A673 (cell line): Measurements from ENCODE around the gene DENND11. TPM values are rescaled to one million over a fixed set of nuclear protein-coding genes. Genes with fewer than 3 reads are reported as not detected.

Experiments
- BruUV-seq: library from RNA; stranded (reverse); fragments of 400-500 nt; replicated peaks from 2 replicates; lab custom pipeline; 2021; lab: Mats Ljungman, UMichigan
- CTCF ChIA-PET: fragments of 300-600 bp; sonication (Branson Sonifier 250); formaldehyde crosslinking; loops from one replicate; lab custom pipeline; 2022; ENCODE audit warnings: antibody characterized with exemption; lab: Charles Lee
- POLR2A ChIA-PET: fragments of 300-600 bp; sonication (Branson Sonifier 250); formaldehyde crosslinking; loops from one replicate; lab custom pipeline; 2022; ENCODE audit warnings: antibody characterized with exemption; ENCODE audit not compliant: low non-redundant PET; lab: Charles Lee
- DNase-seq: peaks from one replicate; pipeline ENCODE4 v3.0.0-alpha.2; 2015; ENCODE audit warnings: low spot score
- H3K27ac ChIP-seq: fragments of 200-600 bp; sonication (generic); 2 replicates; pipeline ENCODE4 v1.5.1; 2016; ENCODE audit warnings: mixed run types, low read depth, mild to moderate bottlenecking, mixed read lengths, antibody characterized with exemption, low read length; ENCODE audit not compliant: poor library complexity, severe bottlenecking
- H3K27me3 ChIP-seq: fragments of 200-600 bp; sonication (generic); replicated peaks from 2 replicates; pipeline ENCODE4 v1.6.1; 2017; ENCODE audit warnings: mixed run types, low read depth, mild to moderate bottlenecking, mixed read lengths, antibody characterized with exemption, low read length; ENCODE audit not compliant: insufficient read depth, poor library complexity
- H3K36me3 ChIP-seq: fragments of 200-600 bp; sonication (generic); 2 replicates; pipeline ENCODE4 v1.6.1; 2016; ENCODE audit warnings: mixed run types, mild to moderate bottlenecking, mixed read lengths, antibody characterized with exemption, low read length; ENCODE audit not compliant: insufficient read depth, poor library complexity, severe bottlenecking
- H3K4me1 ChIP-seq: fragments of 200-600 bp; sonication (generic); 2 replicates; pipeline ENCODE4 v1.6.1; 2017; ENCODE audit warnings: mixed run types, mild to moderate bottlenecking, mixed read lengths, antibody characterized with exemption, low read length; ENCODE audit not compliant: insufficient read depth, poor library complexity, severe bottlenecking
- H3K4me3 ChIP-seq: fragments of 200-600 bp; sonication (generic); 2 replicates; pipeline ENCODE4 v1.5.1; 2016; ENCODE audit warnings: low read depth, mixed run types, mild to moderate bottlenecking, mixed read lengths, low read length; ENCODE audit not compliant: poor library complexity, severe bottlenecking
- H3K9me3 ChIP-seq: fragments of 200-600 bp; sonication (generic); 2 replicates; pipeline ENCODE4 v1.6.1; 2016; ENCODE audit warnings: mixed run types, low read depth, mild to moderate bottlenecking, mixed read lengths, antibody characterized with exemption, low read length; ENCODE audit not compliant: poor library complexity, severe bottlenecking
- EZH2 ChIP-seq: fragments of 200-600 bp; sonication (generic); IDR thresholded peaks from 2 replicates; pipeline ENCODE4 v1.6.1; 2017; ENCODE audit warnings: borderline replicate concordance, low read depth, mild to moderate bottlenecking, mixed read lengths, antibody characterized with exemption, low read length; ENCODE audit not compliant: poor library complexity, severe bottlenecking
- intact Hi-C: fragments of 100-400 bp; cut with micrococcal nuclease; formaldehyde crosslinking; loops from one replicate; pipeline ENCODE4 v1.10.0; 2022; ENCODE audit not compliant: unreplicated experiment
- total RNA-seq: library from RNA; stranded (reverse); gene quantifications from 2 replicates; pipeline ENCODE4 v1.2.3, GENCODE V29; 2021
- TF ChIP-seq, protein P1 (sequence below): fragments of 300-800, 200-600 bp; sonication (generic); conservative IDR thresholded peaks from 2 replicates; pipeline ENCODE4 v1.5.1; 2017; ENCODE audit warnings: low read depth, mild to moderate bottlenecking, antibody characterized with exemption, low read length, moderate library complexity, mixed read lengths

DENND11 gene
- total RNA-seq, 1 experiment from 2014 or later, result 11.9 TPM

DNA sequence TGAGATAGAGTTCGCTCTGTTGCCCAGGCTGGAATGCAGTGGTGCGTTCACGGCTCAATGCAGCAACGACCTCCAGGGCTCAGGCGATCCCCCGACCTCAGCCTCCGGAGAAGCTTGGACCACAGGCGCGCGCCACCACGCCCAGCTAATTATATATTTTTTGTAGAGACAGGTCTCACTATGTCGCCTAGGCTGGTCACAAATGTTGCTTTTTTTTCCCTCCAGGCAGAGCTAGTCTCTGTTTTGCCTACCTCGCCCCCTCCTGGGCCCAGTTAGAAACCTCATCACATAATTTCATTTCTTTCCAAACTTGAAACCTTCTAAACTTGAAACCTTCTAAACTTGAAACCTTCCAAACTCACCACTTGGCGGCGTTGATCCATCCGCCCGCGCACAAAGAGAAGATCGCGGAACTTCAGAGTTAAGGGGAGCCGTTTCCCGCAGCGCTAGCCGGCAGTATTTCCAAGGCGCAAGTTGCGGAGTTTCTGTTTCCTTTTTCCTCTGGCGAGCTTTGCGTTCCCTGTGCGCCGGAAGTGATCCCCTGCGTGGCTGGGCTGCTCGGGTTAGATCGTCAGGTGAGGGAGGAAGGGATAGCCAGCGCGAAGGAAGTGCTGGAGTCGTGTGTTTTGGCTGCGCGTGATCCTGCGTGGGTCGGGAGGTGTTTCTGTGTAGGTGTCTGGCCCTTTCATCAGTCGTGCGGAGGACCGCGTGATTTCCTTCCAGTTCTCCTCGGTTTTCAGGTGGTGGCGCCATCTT is 36.0 kb upstream of the DENND11 start, which contains the start of gene SSBP1:
TSS of gene SSBP1 (plus strand) at position 523 of the 756 bp plus-strand sequence. CDS start 809 bp downstream, outside the sequence.
- Histone ChIP-seq H3K27me3 (no peaks in the 10 kb centered on the region), H3K9me3 (no peaks in the 10 kb centered on the region), H3K36me3 (peaks cover 29% of the 10 kb centered on the region), H3K4me3 (peak within 1 kb of the TSS; percentile 66), H3K4me1 (peaks cover 15% of the 10 kb centered on the region), H3K27ac (peak within 1 kb of the TSS; percentile 70)
- POLR2A ChIA-PET, result no interaction called here
- peak; percentile 98 for DNase-seq
- TF ChIP-seq EZH2, result no peak
- TF ChIP-seq, protein P1, sequence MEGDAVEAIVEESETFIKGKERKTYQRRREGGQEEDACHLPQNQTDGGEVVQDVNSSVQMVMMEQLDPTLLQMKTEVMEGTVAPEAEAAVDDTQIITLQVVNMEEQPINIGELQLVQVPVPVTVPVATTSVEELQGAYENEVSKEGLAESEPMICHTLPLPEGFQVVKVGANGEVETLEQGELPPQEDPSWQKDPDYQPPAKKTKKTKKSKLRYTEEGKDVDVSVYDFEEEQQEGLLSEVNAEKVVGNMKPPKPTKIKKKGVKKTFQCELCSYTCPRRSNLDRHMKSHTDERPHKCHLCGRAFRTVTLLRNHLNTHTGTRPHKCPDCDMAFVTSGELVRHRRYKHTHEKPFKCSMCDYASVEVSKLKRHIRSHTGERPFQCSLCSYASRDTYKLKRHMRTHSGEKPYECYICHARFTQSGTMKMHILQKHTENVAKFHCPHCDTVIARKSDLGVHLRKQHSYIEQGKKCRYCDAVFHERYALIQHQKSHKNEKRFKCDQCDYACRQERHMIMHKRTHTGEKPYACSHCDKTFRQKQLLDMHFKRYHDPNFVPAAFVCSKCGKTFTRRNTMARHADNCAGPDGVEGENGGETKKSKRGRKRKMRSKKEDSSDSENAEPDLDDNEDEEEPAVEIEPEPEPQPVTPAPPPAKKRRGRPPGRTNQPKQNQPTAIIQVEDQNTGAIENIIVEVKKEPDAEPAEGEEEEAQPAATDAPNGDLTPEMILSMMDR, result peak; percentile 97
- intact Hi-C loops, result loop anchor here (2.0 to 5.0 kb wide), 2 partner anchors 36 to 83 kb away; partner anchors contain the start of gene DENND11
- BruUV-seq, result no TSS peak
- CTCF ChIA-PET, result interaction anchor here (0.7 to 1.1 kb wide), 3 partner anchors 10 to 88 kb away, joined by 3 to 10 read pairs (median 4); no protein-coding TSS in a partner anchor

DNA sequence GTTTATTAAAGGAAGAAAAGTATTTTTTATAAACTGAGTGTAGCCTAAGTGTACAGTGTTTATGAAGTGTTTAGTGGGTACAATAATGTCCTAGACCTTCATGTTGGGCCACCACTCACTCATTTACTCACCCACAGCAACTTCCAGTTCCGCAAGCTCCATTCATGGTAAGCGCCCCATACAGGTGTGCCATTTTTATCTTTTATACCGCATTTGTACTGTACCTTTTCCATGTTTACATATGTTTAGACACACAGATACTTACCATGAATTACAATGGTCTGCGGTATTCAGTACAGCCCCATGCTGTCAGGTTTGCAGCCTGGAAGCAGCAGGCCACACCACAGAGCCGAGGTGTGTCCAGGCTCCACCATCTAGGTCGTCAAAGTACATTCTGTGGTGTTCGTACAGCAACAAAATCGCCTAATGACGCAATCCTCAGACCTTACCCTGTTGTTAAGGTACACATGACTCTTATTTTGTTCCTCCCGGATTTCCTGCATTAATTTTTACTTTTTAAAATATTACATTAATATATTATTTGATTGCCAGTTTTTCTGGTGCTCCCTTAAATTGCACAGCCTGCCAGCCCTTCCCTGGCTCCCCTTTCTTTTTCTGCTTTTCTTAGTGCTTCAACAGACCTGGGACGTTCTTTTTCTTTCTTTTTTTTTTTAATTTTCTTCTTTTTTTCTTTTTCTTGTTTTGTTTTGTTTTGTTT is 35.3 kb upstream of the DENND11 start:
- peak; percentile 7 for DNase-seq
- CTCF ChIA-PET, result interaction anchor here (0.7 to 1.1 kb wide), 2 partner anchors 9 to 83 kb away, joined by 3 to 10 read pairs; no protein-coding TSS in a partner anchor
- H3K4me3 ChIP-seq, result peak overlapping the region; percentile 66
- intact Hi-C loops, result loop anchor here (5.0 kb wide), 1 partner anchor 35 kb away; the partner anchor contains the start of gene DENND11
- peak overlapping the region; percentile 70 for H3K27ac ChIP-seq
- peaks cover 22% of the 10 kb centered on the region for H3K36me3 ChIP-seq
- POLR2A ChIA-PET, result no interaction called here
- no peaks in the 10 kb centered on the region for H3K9me3 ChIP-seq
- TSS peak; percentile 89 for BruUV-seq
- TF ChIP-seq, protein P1, result no peak
- no peak for TF ChIP-seq EZH2
- H3K27me3 ChIP-seq, result no peaks in the 10 kb centered on the region
- peaks cover 15% of the 10 kb centered on the region for H3K4me1 ChIP-seq

DNA sequence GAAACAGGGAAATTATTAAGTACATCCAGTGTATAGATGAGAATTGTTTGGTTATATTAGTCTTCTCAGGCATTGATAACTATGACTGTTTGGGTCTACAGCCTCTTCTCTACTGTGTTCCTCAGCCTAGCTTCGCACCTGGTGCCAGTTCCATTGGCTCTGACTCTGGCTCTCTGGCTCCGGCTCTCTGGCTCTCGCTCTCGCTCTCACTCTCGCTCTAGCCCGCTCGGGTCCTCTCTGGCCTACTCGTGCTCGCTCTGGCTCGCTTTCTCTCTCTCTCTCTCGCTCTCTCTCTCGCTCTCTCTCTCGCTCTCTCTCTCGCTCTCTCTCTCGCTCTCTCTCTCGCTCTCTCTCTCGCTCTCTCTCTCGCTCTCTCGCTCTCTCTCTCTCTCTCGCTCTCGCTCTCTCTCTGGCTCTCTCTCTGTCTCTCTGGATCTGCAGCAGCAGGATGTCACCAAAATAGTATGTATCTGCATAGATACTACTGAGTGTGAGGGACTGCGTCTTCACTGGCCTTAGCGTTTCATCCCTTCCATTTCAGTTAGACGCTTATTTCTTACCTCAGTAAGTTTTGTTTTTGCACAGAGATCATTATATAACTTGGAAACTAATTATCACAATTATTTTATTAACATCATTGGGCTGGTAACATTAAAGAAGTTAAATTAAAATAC is 29.6 kb upstream of the DENND11 start:
- Histone ChIP-seq H3K36me3 (no peaks in the 10 kb centered on the region), H3K27ac (no peak overlapping the region), H3K9me3 (no peaks in the 10 kb centered on the region), H3K4me3 (no peak overlapping the region), H3K4me1 (no peaks in the 10 kb centered on the region), H3K27me3 (peaks cover 4% of the 10 kb centered on the region)
- no peak for DNase-seq
- BruUV-seq, result no TSS peak
- TF ChIP-seq EZH2, result no peak
- TF ChIP-seq, protein P1, result no peak
- intact Hi-C loops, result no loop called here
- ChIA-PET CTCF (no interaction called here), POLR2A (no interaction called here)
